NOMO-1 treated with dmso at 0.1 percent for 144 hours (cell line): Measurements from ENCODE around the gene ZBTB24.
A peak's percentile ranks its signal among the peaks of the same experiment; 100 is the strongest.
"Not testable (repeated sequence)": the region's sequence is repeated elsewhere in the genome, so short reads cannot be mapped to it uniquely, and the experiment has no call there.

Experiments used
- DNase-seq: peaks from one replicate; lab custom pipeline; 2025; ENCODE audit not compliant: unreplicated experiment; lab: John Stamatoyannopoulos, UW

ZBTB24 gene

DNA sequence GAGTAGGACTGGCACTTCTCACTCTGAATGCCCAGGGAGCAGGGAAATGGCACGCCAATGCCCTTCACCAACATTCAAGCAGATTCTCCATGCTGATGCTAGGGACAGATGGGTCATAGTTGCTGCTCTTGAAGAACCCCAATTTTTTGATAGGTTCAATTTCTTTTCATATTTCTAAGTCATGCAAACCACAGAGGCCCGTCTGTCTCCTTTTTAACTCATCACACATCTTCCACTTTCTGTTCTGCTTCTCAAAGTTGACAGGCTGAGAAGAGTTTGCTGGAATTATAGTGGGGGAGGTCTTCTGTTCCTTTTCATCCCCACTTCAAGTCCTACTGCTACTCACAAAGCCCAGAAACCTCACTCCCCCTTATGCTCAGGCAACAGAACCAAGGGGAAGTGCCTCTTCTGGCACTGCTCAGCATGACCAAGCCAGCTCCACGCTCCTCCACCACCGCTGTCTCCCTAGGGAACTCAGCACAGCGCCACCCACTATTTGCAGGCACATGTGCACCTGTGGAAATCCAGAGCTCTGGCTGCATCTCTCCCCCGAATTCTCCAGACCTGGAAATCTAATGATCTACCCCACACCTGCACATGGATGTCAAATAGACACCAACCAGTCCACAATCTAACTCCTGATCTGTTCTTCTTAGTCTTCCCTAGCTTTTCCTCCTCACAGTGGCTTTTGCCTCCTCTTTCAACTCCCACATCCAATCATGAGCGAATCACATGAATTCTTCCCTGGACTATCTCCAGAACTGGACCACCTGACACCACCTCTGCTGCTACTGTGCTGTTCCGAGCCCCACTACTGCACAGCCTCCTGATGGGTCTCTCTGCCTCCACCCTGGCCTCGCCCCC lies 10.7 kb downstream of the ZBTB24 start:
- DNase-seq: no peak

DNA sequence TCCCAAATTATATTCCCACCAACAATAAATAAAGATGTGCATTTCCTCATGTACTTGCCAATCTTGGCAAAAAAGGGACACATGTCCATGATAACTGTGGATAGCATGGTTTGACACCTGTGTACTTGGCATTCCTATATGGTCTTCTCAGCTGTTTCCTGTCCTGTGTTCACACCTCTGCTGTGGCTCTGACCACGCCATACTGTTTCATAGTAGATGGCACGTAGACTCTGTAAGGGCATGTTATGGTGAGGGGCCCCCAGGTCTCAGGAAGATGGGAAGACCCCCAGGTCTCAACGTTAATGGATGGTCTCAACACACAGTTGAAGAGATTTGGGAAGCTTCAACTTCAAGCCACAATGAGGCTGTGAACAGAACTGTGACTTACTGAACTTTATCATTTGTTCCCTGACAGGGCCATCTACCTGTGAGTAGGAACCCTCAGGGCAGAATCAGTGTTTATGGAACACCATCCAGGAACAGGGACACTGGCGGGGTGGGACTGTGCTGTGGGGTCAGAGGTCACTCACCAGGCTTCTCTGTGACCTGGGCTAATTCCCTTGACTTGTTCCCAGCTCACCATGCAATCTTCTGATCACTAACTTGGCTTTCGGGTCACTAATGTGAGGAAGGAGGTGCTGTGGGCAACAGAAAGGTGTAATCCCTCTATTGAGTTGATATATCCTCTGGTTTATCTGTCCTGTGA lies 11.8 kb downstream of the ZBTB24 start:
- no peak for DNase-seq

DNA sequence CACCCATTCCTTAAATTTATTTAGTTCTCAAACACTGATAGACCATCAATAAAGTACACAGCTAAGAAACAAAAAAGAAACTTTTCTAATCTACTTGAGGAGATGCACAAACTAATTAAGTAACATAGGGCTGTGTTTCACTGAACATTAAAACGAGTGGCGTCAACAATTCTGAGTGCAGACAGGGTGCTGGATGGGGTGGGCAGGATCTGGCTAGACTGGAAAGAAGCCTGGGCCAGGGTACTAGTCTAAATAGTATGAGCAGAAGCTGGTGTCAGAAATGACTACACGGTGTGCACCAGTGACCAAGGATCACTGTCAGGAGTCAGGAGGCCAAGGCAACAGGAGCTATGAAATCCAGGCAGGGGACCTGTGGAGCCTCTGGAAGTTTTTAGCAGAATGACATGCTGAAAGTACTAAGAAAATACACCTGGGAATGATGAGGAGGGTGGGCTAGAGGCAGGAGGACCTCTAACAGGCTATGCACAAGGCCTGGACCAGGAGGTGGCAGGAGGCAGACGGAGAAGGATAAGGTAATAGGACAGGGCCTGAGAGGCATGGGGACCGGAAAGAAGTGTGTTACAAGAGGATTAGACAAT lies 13.3 kb downstream of the ZBTB24 start:
- DNase-seq: no peak

DNA sequence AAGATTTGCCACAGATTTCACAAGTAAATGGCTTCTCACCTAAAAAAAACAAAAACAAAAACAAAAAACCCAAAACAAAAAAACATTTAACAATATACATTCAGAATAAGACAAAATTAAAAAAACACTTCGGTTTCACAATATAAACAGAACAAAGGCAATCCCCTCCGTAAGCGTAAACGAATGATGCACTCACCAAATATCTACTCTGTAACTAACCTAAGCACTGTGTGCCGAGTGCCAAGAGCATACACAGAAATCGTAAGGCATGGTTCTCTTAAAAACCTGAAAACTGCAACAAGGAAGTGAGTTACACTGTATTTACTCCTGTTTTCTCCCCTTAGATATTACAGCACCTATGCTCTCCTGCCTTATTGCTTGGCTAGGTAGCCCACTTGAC lies 15.3 kb downstream of the ZBTB24 start:
- DNase-seq: no peak

DNA sequence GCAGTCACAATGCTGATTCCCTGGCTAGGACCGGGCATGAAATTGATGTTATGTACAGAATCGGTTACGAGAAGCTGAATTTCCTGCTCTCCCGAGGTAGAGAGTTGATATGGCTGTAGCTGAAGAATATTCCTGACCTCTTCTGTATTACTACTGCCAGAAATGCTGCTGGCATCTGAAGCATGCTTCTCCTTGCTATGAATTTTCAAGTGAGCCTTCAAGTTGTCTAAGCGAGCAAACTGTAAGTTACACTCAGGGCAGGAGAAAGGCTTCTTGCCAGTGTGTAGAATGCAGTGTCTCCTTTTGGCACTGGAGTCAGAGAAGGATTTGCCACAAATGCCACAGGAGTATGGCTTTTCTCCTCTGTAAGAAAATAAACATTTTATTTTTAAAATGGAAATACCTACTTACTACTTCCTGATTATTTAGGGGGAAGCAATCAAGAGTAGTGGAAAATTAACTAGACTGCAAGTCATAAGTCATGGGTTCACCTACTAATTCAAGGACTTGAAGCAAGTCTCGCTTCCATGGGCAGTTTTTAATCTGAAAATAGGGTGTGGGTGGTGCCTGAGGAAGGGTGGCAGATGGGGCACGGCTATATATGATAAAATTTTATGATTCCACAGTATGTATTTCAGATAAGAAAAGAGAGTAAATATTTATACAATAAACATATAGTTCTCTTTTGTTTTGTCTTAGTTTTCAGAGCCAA lies 16.7 kb downstream of the ZBTB24 start:
- no peak for DNase-seq

DNA sequence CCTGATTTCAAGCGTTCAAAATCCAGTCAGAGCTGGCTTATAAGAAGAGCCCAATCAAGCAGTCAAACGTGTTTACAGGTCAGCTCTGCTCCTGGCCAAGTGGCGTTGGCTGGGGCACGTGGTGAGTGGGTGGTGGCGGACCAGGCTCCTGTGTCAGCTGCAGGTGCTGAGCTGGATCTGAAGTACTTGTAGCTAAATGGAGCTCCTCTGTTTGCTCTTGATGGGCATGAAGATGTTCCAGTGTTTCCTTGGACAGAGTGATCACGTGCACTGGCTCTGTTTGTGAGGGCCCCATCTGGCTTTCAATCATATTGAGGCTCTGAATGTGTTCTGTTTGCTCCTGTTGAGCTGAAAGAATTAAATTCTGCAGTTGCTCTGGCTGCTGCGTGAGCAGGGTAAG lies 17.2 kb downstream of the ZBTB24 start:
- DNase-seq: no peak

DNA sequence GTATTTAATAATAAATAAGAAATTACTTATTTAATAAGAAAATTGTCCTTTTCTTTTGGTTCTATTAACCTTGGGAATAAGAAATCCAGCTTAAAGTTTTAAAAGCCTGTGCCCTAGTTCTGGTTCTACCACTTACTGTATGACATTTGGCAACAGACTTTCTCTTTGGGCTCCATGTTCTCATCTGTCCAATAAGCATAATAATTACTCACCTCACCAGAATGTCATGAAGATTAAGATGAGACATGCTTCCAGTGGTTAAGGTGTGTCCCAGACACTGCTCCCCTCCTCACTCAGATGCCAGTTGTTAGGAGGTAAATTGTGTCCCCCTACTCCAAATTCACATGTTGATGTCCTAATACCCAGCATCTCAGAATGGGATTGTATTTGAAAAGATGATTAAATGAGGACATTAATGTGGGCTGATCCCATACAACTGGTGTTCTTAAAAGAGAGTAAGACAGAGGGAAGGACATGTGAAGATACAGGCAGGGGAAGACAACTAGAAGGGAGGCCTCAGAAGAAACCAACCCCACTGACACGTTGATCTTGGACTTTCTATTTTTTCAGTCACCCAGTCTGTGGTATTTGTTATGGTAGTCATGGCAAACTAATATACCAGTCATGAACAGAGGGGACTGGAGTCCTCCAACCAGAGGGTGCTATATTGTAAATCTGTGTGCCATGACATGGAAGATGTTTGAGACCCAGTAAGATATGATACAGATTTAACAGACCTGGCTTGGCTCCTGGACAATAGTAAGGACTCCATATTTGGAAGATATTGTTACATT lies 21.1 kb downstream of the ZBTB24 start:
- no peak for DNase-seq

DNA sequence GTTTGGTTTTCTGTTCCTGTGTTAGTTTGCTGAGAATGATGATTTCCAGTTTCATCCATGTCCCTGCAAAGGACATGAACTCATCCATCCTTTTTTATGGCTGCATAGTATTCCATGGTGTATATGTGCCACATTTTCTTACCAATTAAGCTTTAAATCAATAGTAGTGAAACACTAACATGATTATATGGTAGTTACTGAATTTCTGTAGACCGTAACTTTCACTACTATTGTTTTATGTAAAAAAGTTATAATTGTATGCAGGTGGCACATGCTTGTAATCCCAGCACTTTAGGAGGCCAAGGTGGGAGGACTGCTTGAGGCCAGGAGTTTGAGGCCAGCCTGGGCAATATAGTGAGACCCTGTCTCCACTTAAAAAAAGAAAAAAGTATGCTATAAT lies 21.8 kb downstream of the ZBTB24 start:
- not testable (repeated sequence) for DNase-seq

DNA sequence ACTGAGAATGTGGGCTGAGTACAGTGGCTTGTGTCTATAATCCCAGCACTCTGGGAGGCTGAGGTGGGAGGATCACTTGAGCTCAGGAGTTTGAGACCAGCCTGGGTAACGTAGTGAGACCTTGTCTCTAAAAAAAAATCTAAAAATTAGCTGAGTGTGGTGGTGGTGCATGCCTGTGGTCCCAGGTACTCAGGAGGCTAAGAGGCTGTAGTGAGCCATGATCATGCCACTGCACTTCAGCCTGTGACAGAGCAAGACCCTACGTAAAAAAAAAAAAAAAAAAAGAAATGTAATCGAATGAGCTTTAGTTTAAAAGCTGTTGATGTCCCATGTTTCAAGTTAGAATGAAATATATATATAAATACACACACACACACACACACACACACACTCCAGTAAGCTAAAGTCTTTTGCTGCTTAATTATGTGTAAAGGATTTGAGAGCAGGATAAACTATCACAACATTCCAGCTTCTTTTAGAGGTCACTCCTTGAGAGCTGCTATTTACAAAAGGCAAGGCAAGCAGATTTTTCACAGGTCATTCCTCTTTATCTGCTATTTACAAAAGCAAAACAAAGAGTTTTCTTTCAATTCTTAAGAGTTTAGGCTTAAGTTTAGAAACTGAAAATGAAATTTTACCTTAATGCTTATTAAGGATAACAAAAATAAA lies 22.7 kb downstream of the ZBTB24 start:
- DNase-seq: no peak

DNA sequence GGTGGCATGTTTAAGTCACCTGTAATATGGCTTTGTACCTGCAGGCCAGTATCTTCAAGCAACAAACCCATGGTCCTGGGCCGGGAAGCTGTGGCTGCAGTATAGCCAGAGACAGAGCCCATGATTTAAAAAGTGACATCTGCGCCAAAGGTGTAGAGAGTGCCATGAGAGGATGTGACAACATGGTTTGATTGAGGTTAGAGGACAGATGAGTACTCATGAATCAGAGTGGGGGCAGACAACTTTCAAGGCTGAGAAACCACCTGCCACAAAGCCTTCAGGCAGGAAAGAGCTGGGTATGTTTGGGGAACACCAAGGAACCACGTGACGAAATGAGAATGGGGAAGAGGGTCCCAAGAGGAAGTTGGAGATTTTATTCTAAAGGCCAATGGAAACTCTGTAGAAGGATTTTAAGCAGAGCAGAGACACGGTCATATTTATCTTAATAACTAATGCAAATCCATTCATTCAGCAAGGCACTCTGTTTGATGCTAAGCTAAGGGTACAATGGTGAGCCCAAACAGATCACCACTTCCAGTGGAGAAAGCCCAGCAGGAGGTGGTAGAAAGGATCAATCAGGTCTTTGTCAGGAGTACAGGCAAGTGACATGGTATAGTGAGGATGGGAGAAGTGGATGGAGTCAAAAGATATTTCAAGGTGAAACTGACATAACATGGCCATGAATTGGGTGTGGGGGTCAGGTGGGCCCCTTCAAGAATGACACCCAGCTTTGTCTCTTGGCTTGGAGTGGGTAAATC lies 24.1 kb downstream of the ZBTB24 start:
- DNase-seq: peak; percentile 36

DNA sequence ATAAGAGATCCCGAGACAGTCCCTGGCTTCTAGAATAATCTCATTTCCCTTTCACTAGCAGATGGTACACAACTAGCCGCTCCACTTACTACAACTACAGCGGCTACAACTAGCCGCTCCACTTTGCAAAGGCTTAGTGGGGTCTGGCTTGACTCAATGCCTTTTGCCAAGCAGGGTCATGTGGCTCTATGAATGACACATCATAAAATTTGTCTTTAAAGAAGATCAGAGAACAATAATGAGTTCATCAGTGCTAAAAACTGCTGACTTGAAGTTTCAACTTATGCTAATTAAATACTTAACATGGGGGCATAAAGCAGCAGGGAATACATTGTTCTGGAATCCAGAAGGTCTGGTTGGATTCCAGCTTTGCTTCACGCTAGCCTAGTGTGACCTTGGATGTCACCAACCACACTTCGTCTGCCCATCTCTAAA lies 25.4 kb downstream of the ZBTB24 start:
- DNase-seq: no peak

DNA sequence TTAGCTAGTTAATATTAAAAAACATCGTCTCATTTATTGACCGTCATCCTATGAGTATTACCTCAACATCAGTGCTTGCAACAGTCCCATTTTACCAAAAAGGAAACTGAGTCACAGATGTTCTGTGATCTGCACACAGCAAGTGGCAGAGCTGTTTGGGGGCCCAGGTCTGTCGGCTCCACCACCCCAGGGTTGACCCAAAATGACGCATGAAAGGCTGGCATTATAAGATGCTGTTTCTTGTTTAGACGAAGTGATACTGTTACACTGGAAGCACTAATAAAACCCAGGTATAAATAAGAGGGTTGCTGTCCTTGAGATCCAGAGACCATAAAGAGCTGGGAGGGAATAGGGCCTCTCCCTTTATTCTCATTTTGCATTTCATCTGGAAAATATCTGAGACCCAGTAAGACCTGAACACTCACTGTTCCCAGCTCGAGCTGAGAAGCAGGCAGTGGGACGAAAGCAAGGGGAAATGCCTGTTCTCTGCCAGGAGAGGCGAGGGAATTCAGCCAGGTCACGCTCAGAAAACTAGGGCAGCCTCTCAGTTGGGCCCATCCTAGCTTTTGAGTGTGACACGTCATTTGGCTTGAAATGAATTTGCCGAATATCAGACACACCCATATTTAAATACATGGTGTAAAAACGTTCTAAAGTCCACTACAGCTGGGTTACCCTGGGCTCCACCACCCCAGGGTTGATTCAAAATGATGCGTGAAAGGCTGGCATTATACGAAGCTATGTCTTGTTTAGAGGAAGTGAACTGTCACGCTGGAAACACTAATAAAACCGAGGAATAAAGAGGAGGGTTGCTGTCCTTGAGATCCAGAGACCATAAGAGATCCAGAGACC lies 26.1 kb downstream of the ZBTB24 start:
- no peak for DNase-seq

DNA sequence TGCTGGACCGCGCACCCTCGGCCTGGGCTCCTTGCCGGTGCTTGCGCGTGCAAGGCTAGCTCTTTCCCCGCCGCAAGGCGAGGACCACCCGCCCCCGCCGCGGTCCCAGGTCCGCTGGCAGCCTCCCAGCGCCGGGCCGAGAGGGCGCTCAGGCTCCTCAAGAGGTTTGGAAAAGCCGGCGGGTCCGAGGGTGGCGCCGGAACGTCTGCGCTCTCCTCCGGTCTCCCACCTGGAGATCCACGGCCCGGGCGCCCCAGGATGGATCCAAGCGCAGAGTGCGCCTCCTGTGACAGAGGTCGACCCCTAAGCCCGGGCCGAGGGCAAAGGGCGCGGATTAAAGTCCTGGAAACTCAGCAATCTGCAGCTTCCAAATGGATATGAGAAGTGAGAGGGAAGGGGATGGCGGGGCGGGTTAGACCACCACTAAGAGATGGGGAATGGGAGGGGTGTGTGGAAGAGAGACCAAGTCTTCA lies 26.9 kb downstream of the ZBTB24 start:
- DNase-seq: no peak

DNA sequence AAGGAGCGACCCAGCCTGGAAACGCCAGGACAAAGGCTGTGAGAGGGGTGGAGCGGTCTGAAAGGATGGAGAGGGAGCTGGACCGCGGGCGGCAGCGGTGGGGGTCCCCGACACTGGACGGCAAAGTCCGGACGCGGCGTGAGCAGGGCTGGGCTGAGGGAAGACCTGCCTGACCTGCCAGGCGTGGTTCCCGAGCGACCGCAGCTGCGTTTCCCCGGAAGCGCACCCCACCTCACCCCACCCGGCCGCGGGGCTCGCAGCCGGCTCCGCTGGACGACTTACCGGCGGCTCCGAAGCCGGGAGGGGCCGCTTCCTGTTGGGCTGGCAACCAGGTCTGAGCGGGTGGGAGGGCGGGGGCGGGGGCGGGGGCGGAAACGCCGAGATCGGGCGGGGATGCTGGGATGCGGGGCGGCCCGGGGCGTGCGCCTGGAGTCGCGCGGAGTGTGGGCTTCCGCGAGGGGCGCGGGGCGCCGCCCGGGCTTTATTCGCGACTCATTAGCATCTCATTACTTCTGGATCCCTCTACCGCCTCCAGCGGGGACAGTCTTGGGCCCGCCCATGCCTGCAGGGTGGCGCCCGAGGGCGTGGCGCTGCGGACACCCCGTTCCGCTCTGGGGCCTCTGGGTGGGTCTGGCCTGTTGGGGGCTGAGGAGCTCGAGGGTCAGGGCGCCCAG lies 27.4 kb downstream of the ZBTB24 start, which contains the start of gene MICAL1:
Gene MICAL1 (minus strand): TSS at position 336 of the 674 bp plus-strand sequence. CDS start 1,576 bp downstream, outside the sequence.
- DNase-seq: peak; percentile 74

DNA sequence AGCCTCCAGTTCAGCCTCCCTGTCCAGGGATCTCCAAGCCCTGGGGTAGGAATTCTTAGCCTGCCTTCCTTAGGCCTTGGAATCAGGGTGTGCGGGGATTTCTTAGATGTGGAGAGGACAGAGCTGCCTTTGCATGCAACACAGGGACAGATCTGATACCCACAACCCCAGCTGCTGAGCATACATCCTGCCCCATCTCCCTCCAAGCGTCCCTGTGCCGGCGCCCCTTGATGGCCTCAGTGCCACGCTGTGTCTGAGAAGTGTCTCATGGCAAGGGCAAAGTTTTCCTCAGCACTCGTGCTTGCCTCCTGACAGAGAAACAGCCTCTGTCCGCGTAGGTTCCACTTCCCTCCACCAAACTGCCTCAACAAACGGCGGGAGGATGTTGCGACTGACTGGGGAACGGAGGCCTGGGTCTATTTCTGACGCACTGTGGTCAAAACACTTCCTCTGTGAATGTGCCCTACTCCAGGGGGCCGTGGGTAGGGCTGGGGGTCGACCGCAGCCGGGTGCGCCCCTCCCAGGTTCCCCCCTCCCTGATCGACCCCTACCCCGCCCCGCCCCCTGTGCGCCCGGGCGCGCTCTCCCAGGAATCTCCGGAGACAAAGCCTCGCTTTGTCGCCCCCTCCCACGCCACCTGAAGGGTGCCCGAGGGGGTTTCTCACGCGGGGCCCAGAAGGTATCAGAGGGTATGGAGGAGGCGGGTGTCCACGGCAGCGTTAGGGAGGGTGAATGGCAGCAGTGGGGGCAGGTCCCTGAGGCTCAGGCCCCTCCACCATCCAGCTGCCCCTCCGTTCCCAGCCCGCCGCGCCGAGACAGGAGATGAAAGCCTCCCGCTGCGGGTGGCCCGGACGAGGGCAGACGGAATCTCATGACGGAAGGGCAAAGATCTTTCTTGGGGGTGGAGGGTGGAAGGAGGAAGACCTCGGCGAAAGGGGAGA lies 28.3 kb downstream of the ZBTB24 start:
- peak; percentile 81 for DNase-seq
